Jurkat, Clone E6-1 (cell line): Measurements from ENCODE around the gene AKT1S1. TPM values are rescaled to one million over a fixed set of nuclear protein-coding genes. Genes with fewer than 3 reads are reported as not detected.
"Not testable (repeated sequence)": the region's sequence is repeated elsewhere in the genome, so short reads cannot be mapped to it uniquely, and the experiment has no call there.

ENCODE experiments used
- DNase-seq: peaks from one replicate; pipeline ENCODE4 v3.0.0-alpha.2; 2011; ENCODE audit warnings: low read depth, low spot score
- H3K4me3 ChIP-seq: 2 replicates; pipeline ENCODE4 v1.5.1; 2011; ENCODE audit warnings: mild to moderate bottlenecking, low read length, control low read depth, moderate library complexity
- polyA plus RNA-seq: library from polyadenylated mRNA; unstranded; fragments of >200 nt; gene quantifications from one replicate; pipeline ENCODE4 v1.2.1, GENCODE V29; 2012; ENCODE audit warnings: missing spikeins; ENCODE audit not compliant: insufficient read length, insufficient read depth

AKT1S1 gene
- 13.8 TPM for polyA plus RNA-seq

DNA sequence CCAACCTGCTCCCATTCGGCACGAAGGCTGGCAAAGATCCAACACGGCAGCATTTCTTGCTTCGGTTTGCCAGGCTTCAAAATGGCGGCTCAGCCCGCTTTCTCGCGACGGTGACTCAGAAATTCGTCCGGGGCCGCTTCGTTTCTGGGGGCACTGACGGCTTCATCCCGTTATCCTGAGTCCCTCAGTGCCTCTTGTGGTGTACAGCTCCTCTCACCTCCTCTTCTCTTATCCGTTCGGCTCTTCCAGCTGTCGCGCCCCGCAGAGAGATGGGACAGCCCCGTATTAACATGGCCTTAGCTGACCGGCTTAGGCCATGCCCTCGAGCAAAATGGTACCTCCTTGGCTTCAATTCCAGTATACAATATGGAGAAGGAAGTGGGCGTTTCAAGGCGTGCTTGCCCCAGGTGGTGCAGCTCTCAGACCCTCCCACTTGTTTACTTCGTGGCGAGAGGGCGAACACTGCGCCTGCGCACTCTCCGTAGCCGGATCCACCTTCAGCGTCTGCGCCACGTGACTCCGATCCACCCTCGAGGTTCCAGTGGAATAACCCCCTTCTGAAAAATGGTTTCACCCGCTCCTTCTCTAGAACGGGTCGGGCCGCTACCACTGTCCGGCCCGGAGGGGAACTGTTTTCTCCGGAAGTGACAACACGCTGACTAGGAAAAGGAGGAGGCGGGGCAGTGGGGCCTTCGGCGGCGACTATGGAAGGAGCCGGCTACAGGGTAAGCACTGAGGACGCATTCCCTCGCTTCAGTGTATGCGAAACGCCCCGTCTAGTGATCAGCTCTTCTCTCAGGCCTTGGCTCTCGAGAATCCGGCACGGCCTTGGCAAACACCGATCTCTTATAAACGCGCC lies at the start of gene AKT1S1, which contains the start of gene TBC1D17:
Gene AKT1S1 (minus strand): TSS at position 336 of the 859 bp plus-strand sequence. CDS start 4,060 bp downstream, outside the sequence.
Gene TBC1D17 (plus strand): TSS at position 683 of the 859 bp plus-strand sequence. CDS start 22 bp downstream, at position 705.
- DNase-seq = peak; percentile 100
- peak within 1 kb of the TSS; percentile 69 for H3K4me3 ChIP-seq

GRCh38 chr19:49926515-49926914 lies 49.4 kb upstream of the AKT1S1 start:
- no peak overlapping the region for H3K4me3 ChIP-seq
- no peak for DNase-seq

- no peak for DNase-seq
- H3K4me3 ChIP-seq = no peak overlapping the region
Observed at GRCh38 chr19:49925486-49925885, 48.3 kb upstream of the AKT1S1 start.

- H3K4me3 ChIP-seq, DNase-seq: not testable (repeated sequence)
Observed at GRCh38 chr19:49924881-49925210, 47.7 kb upstream of the AKT1S1 start.

DNA sequence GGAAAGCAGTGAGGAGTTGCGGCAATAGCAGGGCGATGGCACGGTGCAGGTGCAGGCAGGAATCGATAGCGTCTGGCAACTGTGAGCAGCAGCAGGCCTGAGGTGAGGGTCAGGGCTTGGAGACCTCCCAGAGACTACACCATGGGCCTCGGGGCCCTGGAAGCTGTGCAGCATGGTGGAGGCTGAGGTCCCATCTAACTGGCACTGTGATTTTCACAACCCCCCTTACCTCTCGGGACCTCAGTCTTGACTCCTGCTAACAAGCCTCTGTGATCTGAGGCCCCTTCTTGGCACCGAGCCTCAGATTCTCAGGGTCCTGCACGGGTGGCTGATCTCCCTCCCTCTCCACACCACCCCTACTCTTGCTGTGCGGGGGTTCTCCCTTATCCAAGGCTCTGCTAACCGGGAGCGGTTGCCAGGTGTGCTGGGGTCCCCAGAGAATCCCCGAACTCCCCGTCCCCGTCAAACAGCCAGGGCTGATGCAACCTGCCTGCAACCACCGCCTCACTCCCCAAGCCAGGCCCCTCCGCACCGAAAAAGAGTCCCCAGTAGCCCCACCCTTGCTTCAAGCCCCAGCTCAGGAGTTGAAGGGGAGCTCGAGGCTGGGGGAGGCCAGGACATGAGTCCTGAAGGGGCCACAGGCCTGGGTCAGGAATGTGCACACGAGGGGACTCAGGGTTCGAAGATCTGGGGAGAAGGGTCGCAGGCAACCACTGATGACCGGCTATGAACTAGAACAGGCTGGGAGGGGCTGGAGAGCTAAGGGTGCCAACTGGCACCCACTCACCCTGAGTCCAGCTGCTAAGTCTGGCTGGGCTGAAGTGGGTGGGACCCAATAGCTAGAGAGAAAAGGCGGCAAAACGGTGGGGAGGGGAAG lies 47.1 kb upstream of the AKT1S1 start:
- DNase-seq = no peak
- H3K4me3 ChIP-seq = no peak overlapping the region

DNA sequence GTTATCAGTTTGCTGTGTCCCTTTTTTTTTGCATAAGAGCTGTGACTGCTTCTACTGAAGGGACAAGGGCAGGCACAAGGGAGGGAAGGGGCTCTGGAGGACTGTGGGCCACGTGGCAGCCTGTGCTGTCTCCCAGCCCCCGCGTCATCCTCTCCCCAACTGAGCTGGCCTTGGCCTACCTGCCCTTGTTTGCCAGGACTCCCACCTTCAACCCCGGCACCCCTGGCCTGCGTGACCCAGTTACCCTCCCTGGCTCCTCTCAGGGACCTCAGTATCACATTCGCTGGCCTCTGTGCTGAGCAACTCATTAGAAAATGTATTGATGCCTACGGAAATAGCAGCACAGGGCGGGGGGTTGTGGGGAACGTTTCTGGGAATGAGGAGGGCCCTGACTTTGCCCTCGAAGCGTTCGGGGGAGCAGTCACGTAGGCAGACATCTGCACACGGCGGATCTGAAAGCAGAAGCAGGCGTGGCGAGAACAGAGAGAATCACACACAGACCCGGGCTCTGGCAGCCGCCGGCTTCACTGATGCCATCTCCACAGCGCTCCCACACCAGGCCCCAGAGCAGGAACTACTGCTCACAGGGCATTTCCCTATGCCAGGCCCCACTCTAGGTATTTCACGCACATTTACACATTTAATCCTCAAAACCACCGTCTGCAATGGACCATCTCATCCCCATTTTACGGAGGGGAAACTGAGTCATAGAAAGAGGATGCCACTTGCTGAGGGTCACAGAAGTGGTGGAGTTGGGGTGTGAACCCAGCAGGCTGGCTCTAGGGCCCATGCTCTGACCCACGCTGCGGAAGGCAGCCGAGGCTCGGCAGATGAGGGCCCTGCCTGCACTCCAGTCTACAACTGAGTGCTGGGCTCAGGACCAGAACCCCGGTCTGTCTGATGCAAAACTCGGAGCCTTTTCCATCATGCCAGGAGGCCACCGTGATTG lies 46.2 kb upstream of the AKT1S1 start:
- DNase-seq = no peak
- no peak overlapping the region for H3K4me3 ChIP-seq

DNA sequence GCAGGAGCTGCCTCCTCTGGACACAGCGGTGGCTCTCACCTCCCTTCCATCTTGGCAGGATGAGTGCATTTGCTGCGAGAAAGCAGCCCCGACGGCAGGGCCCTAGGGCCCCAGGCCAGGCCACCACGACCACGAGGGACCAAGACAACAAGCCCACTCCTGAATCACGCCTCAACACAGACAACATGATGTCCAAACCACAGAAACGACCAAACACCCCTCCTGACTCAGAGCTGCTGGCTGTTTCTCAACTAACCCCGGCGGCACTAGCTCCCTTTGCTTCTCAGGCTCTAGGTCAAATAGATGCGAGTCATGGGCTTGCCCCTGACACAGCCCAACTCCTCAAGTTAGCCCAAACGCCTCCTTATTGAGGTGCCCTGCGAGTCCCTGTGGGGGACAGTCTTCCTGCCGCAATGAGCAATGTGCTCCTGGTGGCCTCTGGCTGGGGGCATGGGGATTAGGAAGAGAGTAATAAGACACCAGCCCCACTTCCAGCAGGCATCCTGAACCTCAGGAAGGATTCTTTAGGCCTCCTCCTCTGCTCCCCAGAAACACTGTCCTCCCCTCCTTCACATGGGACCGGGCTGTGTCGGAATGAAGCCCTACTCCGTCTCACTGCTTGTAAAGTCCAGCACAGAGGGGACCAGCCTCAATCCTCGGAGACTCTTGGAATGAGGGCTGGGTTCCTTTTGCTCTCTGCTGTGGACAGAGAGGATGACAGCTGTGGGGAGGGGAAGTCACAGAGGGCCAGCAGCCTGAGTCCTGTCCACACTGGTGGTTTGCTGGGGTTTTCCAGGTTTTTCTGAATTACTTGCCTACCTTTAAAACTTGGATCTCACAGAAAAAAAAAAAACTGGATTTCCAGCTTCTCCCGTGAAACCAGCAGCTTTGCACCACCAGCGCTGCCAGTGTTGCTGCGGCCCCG lies 45.0 kb upstream of the AKT1S1 start:
- DNase-seq = no peak

GRCh38 chr19:49920624-49921363 lies 43.6 kb upstream of the AKT1S1 start:
- no peak for DNase-seq
- H3K4me3 ChIP-seq = no peak overlapping the region

More for the DNA sequence above, 45.0 kb upstream of the AKT1S1 start:
- H3K4me3 ChIP-seq = no peak overlapping the region

GRCh38 chr19:49918089-49918488 lies 40.9 kb upstream of the AKT1S1 start:
- no peak overlapping the region for H3K4me3 ChIP-seq
- no peak for DNase-seq

DNA sequence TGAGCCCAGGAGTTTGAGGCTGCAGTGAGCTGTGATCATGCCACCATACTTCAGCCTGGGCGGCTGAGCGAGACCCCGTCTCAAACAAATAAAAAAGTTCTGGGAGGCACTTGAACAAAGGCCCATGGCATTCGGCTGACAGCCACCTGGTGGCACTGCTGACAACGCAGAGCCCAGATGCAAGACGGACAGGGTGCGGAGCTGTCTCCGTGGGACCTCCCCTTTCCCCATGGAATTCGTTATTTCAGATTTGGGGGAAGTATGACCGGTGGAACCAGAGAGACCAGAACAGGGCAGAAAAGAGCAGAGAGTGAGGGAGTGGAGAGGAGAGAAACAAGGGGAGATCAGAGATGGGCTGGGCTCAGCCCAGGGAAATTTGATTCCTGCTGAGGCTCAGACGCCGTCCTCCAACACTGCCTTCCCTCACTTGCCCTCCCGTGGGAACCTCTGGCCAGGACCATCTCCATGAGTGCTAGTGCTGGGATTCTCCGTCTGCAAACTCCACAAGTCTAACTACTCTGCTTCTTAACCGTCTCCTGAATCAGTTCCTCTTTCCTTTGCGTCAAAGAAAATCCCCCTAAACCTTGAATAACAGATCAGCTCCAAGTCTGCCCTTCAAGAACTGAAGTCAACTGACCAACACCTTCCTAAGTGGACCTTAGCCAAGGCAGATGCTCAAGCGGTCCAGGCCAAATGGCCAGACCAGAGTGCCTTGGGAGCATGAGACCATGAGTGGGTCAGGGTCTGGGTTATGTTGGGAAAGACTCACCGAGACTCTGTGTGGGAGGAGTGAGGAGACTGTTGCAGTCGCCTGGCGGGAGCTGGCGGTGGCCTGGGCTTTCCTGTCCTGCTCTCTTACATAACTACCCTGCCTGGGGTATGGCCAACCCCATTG lies 39.9 kb upstream of the AKT1S1 start:
- DNase-seq = no peak
- no peak overlapping the region for H3K4me3 ChIP-seq

DNA sequence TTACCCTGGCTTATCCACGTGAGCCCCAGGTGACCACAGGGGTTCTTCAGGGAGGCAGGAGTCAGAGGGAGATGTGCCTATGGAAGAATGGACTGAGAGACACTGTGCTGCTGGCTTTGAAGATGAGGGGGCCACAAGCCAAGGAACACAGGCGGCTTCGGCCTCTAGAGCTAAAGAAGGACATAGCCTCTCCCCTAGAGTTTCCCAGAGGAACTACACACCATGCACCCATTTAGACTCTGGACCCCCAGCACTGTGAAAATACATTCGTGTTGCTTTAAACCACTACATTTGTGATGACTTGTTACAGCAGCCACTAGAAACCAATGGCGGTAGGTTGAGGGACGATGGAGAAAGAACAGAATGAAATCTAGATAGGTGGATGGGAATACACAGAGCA lies 38.1 kb upstream of the AKT1S1 start:
- H3K4me3 ChIP-seq = no peak overlapping the region
- no peak for DNase-seq

DNA sequence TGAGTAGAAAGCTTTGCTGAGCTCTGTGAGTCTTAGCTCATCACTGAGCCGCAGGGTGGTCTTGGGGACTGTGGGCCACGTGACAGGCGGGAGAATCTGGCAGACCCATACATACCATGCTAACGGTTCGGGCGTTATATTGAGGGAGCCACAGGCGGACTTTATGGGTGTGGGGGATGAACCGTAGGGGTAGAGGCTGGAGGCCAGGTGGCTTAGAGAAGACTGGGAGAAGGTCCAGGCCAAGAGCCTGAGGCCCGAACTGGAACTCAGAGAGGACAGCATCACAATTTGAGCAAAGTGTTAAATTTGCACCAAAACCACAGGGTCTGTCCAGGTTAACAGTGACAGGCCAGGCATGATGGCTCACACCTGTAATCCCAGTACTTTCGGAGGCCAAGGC lies 36.6 kb upstream of the AKT1S1 start:
- no peak for DNase-seq
- H3K4me3 ChIP-seq = no peak overlapping the region

DNA sequence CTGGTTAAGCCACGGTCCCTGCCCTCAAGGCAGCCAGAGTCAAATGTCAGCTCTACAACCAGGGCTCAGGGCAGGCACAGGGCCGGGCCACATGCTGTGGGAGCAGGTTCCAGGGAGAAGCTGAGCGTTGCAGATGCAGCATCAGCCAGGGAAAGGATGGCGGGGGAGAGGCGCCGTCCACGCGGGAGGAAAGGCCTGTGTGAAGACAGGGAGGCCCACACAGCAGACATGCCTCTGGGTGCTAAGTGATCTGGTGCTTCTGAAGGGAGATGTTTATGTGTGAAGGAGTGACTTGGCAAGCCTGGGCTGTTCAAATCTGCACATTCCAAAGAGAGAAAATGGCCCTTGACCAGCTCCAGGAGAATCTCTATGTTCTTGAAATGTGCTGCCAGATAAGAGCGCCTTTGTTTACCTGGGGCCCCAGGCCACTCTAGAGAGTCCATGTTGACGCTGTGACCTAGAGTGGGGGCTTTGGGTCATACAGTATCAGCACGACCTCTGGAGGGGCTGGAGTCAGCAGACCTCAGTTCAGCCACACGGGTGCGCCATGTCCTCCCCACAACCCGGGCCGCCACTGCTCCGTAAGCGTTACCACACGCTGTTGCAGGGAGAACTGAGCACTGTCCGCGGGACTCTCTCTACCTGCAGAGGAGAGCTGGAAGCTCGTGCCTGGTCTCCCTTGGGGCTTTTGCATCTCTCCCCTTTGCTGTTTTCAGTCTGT lies 36.0 kb upstream of the AKT1S1 start:
- H3K4me3 ChIP-seq = no peak overlapping the region

GRCh38 chr19:49911381-49912145 lies 34.4 kb upstream of the AKT1S1 start:
- no peak overlapping the region for H3K4me3 ChIP-seq
- no peak for DNase-seq

More for the DNA sequence above, 36.0 kb upstream of the AKT1S1 start:
- DNase-seq = no peak

DNA sequence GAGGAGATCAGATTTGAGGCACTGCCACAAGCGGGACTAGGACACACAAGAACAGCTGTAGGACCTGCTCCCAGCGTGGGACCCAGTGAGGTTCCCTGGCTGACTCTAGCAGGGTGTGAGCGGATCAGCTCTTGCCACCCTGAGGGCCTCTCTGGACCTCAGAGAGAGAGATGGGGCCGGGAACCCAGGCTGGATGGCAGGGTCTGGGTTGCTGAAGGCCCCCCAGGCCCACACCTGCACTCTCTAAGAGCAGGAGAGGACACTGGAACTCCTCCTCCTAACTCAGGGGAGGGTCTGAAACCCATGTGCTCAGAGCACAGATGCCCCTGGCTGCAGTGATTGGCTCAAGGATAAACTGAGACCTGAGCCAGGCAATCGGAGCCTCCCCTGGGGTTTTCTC lies 33.0 kb upstream of the AKT1S1 start:
- DNase-seq = no peak
- no peak overlapping the region for H3K4me3 ChIP-seq
